Right lobe of liver (tissue), 4 donors: ENCODE data around the gene EARS2.

ENCODE experiments used
- CTCF ChIP-seq, 4 donors: fragments of 200-600 bp in 3 of 4; fragments of 450-650 bp in 1 of 4; IDR thresholded peaks; one replicate each; pipeline versions ENCODE4 v1.5.1 to v1.8.0; 2016 to 2022; ENCODE audit warnings: antibody characterized with exemption in 4 of 4, mild to moderate bottlenecking in 2 of 4
- POLR2A ChIP-seq: fragments of 450-650 bp; IDR thresholded peaks from one replicate; pipeline ENCODE4 v1.6.1; 2017; ENCODE audit warnings: antibody characterized with exemption, mild to moderate bottlenecking
- donor health status: DM: no; HTN: no; CAD: no.
- donor health status: DM: no; HTN: no; CAD: no.
- donor health status: DM: no; HTN: yes; CAD: no.

GRCh38 chr16:23587726-23588125 lies 30.6 kb upstream of the EARS2 start:
- TF ChIP-seq POLR2A = no peak
- no peak for TF ChIP-seq CTCF (IDR thresholded peaks at IDR 0.05)
